HG02588 (cell line): Measurements from ENCODE around the gene DRD1.
"Not testable (repeated sequence)": the region's sequence is repeated elsewhere in the genome, so short reads cannot be mapped to it uniquely, and the experiment has no call there.

Experiments
- ATAC-seq: cut with Tn5 transposase; IDR thresholded peaks from one replicate; pipeline ENCODE4 v1.9.1; 2021; ENCODE audit warnings: mild to moderate bottlenecking, moderate library complexity; ENCODE audit not compliant: unreplicated experiment

The DRD1 gene

GRCh38 chr5:175468892-175469291, 24.9 kb upstream of the DRD1 start:
- no peak for ATAC-seq

DNA sequence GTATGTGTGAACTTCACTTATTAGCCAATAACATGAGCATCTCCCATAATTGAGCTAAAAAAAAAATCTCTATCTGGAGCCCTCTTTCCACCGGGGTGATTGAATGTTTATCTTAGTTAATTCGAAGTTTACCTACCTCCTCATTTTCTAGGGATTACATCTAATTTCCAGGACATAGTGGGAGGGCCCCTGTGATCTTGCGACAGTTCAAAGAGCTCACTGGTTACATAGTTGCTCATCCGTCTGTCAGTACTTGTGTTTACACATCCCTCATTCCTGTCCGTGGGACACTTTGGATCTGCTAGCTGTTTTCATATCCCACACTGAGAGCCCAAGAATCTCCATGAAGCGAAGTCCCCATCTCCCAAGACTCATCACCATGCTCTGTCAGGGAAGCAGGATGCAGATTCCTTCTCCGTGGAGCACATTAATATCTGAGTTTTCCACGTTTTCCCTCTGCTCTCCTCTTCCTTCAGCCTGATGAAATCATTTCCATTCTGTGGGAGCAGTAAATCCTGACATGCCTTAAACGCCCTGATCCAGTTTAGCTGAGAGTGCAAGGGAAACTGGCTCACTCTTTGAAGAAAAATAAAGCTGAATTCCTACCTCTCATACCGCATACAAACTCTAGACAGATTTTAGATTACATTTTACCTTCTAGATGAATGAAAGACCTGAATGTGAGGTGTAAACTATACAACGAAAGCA, 24.2 kb upstream of the DRD1 start:
- no peak for ATAC-seq

DNA sequence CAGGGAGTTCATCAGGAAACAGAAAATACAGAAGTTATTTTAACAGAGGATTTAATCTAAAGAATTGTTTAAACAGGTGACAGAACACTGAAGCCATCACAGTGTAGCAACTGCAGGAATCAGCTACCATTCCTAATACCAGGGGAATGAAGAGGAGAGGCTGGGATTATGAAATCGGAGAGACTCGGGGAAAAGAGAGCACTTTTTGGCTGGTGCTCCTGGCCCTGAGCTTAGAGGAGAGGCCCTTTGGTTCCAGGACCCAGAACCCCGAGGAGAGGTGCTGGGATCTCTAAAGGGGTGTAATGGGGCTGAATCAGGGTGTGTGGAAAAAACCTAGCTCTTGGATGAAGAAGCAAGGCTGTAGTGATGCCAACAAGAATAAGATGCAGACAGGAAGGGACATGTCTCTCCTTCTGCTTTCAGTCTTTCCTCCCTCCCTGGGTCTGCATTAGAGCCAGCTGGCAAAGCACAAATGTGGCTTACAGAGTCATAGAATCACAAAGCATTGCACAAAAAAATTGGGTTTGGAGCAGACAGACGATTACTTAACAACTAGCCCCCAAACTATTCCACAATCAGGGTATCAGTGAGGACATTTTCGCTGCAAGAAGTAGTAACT, 22.8 kb upstream of the DRD1 start:
- ATAC-seq: no peak

DNA sequence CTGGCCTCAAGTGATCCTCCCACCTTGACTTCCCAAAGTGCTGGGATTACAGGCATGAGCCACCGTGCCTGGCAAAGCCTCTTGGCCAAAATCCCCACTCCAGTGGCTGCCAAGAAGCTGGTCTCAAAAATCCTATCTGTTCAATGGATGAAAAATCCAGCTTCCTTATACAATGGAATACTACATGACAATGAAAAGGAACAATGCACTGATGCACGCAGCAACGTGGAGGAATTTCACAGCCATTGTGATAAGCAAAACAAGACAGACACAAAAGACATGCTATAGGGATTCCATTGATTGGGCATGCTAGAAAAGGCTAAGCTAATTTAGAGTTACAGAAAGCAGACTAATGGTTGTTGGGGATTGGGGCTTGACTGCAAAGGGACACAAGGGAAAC, 21.3 kb upstream of the DRD1 start:
- no peak for ATAC-seq

- no peak for ATAC-seq
These were observed 20.9 kb upstream of the DRD1 start for GRCh38 chr5:175464942-175465233.

- peak; percentile 96 for ATAC-seq
These were observed 20.3 kb upstream of the DRD1 start for GRCh38 chr5:175464074-175464941.

- no peak for ATAC-seq
These were observed 19.7 kb upstream of the DRD1 start for GRCh38 chr5:175463641-175464040.

DNA sequence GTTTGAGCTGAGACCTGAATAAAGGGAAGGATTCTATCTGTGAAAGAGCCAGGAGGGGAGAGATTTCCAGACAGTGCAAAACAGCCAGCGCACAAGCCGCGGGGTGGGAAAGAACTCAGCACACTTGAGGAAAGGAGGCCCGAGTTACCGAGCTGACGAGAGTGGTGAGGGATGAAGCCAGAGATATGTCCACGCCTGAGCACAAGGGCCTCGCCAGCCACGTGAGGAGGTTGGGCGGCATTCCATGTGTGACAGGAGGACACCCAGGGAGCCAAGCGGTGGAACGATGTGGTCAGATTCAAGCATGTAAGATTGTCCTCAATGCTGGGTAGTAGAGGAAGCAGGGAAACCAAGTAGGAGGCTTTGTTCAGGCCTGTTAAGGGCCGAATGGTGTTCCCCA, 17.4 kb upstream of the DRD1 start:
- ATAC-seq: no peak

DNA sequence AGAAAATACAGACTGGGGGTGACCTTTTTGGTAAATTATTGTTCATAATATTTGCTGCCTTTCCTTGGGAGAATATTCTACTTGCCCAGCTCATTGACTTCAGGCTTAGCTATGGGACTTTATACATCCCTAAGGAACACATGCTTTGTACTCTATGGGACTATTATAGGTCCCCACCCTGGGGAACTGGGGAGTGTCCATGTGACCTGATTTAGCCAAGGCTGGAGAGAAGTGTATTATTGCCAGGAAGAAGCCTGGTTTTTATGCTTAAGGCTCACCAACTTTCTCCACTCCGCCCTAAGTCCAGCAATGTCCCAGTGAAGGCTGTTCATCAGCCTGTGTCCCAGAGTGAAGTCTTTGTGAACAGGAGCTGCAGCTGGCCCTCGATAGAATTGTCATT, 16.6 kb upstream of the DRD1 start:
- ATAC-seq: no peak

- ATAC-seq: no peak
These were observed 16.1 kb upstream of the DRD1 start for GRCh38 chr5:175460126-175460525.

DNA sequence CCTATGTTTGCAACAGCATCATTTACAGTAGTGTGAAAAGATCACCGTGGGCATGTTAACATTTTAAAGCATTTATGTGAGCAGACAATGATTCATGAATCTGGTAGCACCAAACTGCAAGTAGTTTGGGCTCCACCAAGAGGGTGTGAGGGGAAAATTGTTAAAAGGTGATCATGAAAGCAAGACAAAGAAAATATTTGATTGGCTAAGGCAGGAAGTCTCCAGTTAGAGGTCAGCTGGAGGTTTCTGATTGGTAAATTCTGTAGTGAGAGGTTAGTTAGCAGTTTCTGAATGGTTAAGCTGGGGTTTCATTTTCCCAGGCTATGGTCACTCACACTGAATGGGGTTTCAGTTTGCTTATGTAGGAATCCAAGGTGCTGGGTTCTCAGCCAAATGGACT, 13.5 kb upstream of the DRD1 start:
- peak; percentile 96 for ATAC-seq

DNA sequence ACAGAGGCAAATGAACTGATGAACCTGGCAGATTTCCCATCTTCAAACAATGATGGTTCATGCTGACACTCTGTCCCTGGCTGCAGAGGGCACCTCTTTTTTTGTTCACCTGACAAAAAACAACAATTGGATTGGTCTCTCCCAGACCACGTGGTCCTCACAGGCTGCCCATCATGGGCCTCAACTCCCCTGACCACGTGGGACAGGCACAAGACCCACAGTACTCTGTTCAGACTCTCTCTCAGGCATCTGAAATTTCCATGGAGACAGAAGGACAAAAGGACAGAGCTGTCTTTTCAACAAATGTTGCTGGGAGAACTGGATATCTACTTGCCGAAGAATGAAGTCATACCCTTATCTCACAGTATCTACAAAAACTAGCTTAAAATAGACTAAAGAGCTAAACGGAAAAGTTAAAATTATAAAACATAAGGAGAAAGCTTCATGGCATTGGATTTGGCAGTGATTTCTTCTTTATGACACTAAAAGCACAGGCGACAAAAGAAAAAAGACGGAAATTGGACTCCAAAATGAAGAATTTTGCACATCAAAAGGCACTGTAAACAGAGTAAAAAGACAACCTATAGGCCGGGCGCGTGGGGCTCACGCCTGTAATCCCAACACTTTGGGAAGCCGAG, 12.2 kb upstream of the DRD1 start:
- ATAC-seq: no peak

- not testable (repeated sequence) for ATAC-seq
These were observed 10.4 kb upstream of the DRD1 start for GRCh38 chr5:175454338-175454737.

- ATAC-seq: no peak
These were observed 8.2 kb upstream of the DRD1 start for GRCh38 chr5:175452166-175452565.

GRCh38 chr5:175448276-175448675, 4.3 kb upstream of the DRD1 start:
- ATAC-seq: no peak

- ATAC-seq: no peak
These were observed 3.6 kb upstream of the DRD1 start for GRCh38 chr5:175447571-175447970.

DNA sequence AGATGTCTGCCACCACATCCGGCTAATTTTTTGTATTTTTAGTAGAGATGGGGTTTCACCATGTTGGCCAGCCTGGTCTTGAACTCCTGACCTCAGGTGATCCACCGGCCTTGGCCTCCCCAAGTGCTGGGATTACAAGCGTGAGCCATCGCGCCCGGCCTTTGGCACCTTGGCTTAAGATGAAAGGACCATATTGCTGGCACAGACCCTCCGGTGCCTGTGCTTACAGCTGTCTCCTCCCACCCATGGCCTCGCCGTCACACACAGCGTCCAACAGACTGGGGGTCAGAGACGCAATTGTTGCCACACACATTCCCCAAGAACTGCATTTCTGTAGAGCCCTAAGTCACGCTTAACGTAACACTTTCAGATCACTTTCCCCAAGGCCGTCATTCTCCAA, 2.4 kb upstream of the DRD1 start:
- not testable (repeated sequence) for ATAC-seq

DNA sequence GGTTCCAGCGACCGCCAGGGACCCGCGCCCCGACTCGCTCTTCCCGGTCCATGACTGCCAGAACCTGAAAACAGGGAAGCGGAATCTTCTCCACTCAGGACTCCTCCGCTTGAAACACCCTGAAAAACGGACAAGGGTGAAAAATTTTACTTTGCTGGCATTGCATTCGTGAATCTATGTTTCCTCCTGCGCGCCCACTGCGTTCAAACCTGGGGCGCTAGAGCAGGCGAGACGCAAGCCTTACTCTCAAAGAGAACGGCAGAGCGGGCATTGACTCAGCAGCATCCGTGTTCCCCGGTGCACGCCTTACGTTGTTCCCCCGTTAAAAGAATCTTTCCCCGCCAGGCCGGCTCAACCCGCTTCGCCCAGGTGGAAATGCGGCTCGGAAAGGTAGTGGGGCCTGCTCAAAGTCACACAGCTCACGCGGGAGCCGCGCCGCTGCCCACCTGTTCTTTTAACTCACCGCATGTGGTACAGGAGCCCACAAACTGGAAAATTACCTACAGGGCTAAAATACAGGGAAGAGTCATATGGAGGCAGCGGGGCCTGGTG, 999 bp upstream of the DRD1 start:
- ATAC-seq: no peak

DNA sequence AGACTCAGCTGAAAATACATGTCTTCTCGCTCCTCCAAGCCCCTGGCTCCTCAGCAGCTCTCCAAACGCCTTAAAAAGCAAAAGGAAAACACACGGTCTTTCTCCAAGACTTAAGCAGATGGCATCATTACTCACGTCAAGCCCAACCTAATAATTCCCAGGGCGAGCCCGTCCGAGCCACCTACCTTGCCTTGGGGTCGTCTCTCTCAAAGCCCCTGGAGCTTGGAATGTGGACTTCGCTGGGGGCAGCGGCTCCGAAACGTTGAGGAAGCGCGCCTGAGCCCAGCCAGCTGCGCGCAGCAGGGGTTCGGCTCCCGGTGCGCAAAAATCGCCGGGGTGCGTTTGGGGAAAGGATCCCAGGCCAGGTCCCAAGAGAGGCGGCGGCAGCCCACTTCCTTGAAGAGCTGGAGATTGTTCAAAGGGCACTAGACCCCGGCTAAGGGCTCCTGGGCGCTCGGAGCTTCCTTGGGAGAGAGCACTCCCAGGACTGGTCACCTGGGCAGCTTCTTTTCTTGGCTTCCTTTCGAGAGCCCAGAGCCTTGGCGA, 395 bp downstream of the DRD1 start:
- no peak for ATAC-seq

GRCh38 chr5:175438234-175438857, 5.6 kb downstream of the DRD1 start:
- no peak for ATAC-seq

DNA sequence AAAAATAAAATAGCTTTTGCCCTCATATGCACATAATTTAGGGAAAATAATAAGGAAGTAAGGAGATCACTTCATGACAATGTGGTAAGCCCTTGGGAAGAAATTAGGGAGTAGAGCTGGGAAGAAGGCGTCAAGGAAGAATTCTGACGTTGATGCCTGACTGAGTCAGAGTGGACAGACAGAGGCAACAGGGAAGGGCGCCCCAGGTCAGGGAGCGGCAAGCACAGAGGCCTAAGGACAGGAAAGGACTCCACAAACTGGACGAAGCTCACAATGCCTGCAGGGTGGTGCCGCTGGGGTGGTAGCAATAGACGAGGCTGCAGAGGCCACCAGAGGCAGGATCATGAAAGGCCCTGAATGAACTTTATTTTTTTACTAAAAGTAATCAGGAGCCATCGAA, 7.6 kb downstream of the DRD1 start:
- ATAC-seq: no peak
